ENCODE results near the gene SMIM33.

DNA sequence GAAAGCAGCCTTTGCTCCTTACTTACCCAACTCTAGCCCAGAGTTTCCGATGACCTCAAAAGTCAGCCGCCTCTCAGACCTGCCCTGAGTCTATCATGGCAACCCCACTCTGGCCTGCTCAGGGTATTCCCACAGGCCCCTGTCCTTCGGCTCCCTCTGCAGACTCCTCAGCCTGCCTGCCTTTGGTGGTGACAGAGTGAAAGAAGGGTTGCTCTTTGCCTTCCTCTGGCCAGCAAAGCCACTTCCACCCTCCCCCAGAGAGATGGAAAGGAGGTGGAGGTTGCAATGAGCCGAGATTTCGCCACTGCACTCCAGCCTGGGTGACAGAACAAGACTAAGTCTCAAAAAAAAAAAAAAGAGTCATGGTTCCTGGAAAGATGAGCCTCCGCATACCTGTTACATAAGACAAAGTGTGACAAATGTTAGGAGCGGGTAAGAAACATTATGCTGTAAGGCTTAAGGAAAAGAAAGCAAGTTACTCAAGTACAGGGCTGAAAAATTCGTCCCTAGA lies 2.3 kb upstream of the SMIM33 start:
- TF ChIP-seq, protein P1, sequence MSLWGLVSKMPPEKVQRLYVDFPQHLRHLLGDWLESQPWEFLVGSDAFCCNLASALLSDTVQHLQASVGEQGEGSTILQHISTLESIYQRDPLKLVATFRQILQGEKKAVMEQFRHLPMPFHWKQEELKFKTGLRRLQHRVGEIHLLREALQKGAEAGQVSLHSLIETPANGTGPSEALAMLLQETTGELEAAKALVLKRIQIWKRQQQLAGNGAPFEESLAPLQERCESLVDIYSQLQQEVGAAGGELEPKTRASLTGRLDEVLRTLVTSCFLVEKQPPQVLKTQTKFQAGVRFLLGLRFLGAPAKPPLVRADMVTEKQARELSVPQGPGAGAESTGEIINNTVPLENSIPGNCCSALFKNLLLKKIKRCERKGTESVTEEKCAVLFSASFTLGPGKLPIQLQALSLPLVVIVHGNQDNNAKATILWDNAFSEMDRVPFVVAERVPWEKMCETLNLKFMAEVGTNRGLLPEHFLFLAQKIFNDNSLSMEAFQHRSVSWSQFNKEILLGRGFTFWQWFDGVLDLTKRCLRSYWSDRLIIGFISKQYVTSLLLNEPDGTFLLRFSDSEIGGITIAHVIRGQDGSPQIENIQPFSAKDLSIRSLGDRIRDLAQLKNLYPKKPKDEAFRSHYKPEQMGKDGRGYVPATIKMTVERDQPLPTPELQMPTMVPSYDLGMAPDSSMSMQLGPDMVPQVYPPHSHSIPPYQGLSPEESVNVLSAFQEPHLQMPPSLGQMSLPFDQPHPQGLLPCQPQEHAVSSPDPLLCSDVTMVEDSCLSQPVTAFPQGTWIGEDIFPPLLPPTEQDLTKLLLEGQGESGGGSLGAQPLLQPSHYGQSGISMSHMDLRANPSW (CRISPR knock-in tag; IDR thresholded peaks at IDR 0.05) = no peak
- TF ChIP-seq BRD9 (IDR thresholded peaks at IDR 0.05; ENCODE audit: low read depth, partially characterized antibody) (no peak), POLR2AphosphoS5 (IDR thresholded peaks at IDR 0.05; ENCODE audit: control insufficient read depth, insufficient read depth, low read depth, low read length) (no peak), POLR2AphosphoS2 (IDR thresholded peaks at IDR 0.05; ENCODE audit: low read length) (no peak), SIN3A (IDR thresholded peaks at IDR 0.05; ENCODE audit: borderline replicate concordance in 2 of 2, control insufficient read depth in 1 of 2, low read depth in 2 of 2, low read length in 2 of 2) (no peak), TCF7L2 (IDR thresholded peaks at IDR 0.05; ENCODE audit: low read depth, low read length) (no peak), FOXO4 (CRISPR knock-in tag; IDR thresholded peaks at IDR 0.05) (no peak), PKNOX1 (IDR thresholded peaks at IDR 0.05) (no peak), ESRRA (IDR thresholded peaks at IDR 0.05; ENCODE audit: borderline replicate concordance, low read depth) (no peak), CTCF (IDR thresholded peaks at IDR 0.05 in 2 of 3, conservative IDR thresholded peaks at IDR 0.05 in 1 of 3; ENCODE audit: insufficient read depth in 2 of 3, low read depth in 1 of 3, low read length in 3 of 3) (peak in 2 of 3 experiments; percentile 27 to 36; a peak in 3 of 6 replicates), JUN (IDR thresholded peaks at IDR 0.05; ENCODE audit: borderline replicate concordance, low read depth, low read length) (no peak), JUN (CRISPR knock-in tag; IDR thresholded peaks at IDR 0.05; ENCODE audit: borderline replicate concordance) (no peak)
- TF ChIP-seq, protein P2, sequence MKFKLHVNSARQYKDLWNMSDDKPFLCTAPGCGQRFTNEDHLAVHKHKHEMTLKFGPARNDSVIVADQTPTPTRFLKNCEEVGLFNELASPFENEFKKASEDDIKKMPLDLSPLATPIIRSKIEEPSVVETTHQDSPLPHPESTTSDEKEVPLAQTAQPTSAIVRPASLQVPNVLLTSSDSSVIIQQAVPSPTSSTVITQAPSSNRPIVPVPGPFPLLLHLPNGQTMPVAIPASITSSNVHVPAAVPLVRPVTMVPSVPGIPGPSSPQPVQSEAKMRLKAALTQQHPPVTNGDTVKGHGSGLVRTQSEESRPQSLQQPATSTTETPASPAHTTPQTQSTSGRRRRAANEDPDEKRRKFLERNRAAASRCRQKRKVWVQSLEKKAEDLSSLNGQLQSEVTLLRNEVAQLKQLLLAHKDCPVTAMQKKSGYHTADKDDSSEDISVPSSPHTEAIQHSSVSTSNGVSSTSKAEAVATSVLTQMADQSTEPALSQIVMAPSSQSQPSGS (CRISPR knock-in tag; IDR thresholded peaks at IDR 0.05) = no peak

All from K562 (cell line).